Caki2 (cell line): Measurements from ENCODE around the gene LRRC55. TPM values are rescaled to one million over a fixed set of nuclear protein-coding genes. Genes with fewer than 3 reads are reported as not detected.

Experiments
- DNase-seq: peaks from one replicate; pipeline ENCODE4 v3.0.0-alpha.2; 2015; ENCODE audit warnings: low read depth
- in situ Hi-C: cut with HindIII; loops from 2 replicates; pipeline ENCODE4 v1.10.0; 2016; ENCODE audit warnings: low sequenced_read_pairs, low pct_unique_long_range_greater_than_20kb, mixed read lengths
- total RNA-seq: library from RNA; depleted of rRNA; stranded (reverse); fragments of >200 nt; shearing (Covaris generic); gene quantifications from 2 replicates; pipeline ENCODE4 v1.2.3, GENCODE V29; 2014; ENCODE audit warnings: low replicate concordance

Gene LRRC55
- total RNA-seq, 1 experiment from 2014 or later = not detected

DNA sequence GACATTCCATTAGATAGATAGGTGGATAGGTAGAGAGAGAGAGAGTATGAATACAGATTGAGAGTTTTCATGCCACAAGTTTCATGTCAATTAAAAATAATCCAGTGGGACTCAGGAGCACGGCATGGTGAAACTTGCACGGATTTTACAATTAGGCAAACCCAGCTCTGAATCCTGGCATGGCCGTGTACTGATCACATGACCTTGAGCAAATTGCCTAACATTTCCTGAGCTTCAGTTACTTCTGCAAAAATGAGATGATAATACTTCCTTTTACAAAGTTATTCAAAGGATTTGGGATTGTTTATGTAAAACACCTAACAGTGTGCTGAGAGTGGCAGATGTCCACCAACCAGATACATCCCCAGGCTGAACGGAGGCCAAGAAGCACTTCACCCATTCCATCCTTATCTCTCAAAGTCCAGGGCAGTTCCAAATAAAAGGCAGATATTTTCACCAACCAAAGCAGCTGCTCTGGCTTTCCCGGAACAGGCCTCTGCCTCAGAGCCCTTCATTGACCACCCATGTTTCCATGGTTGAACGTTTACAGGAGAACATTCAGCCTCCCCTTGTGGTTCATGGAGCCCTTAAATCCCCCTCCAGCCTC, 37.4 kb downstream of the LRRC55 start:
- in situ Hi-C loops = no loop called here
- DNase-seq = no peak

- no peak for DNase-seq
- in situ Hi-C loops = no loop called here
Measured at GRCh38 chr11:57222239-57222638, 40.5 kb downstream of the LRRC55 start.

DNA sequence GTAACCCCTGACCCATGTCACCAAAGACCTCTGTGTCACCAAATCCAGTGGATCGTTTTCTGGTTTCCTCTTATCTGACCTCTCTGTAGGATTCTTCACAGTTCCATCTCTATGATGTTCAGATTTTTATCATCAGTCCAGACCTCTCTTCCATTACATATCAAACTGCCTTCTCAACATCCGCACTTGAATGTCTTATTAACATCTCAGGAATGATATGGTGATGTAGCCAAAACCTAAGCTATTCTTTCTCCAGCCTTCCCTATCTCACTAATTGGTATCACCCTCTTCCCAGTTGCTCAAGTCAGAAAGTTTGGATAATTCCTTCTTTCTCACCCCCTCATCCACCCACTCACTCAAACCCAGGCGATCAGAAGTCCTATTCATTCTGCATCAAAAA, 41.8 kb downstream of the LRRC55 start:
- in situ Hi-C loops = no loop called here
- DNase-seq = no peak

GRCh38 chr11:57224128-57224527, 42.4 kb downstream of the LRRC55 start:
- no peak for DNase-seq
- in situ Hi-C loops = no loop called here

DNA sequence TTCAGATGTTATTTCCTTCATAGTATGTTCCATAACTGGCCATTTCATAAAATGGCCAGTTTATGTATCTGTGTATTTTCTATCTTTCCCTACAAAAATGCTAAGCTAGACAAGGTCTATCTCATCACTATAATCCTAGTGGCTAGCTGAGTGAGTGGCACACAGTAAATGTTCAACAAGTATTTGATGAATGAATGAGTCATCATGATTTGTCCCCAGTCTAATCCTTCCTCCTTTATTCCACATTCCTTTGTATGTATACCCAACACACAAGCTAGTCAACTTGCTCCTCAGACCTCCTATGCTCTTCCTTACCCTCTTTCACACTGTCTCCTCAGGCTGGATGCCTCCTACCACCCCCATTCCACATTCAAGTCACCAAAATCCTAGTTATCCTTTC, 42.8 kb downstream of the LRRC55 start:
- peak; percentile 2 for DNase-seq
- in situ Hi-C loops = no loop called here

DNA sequence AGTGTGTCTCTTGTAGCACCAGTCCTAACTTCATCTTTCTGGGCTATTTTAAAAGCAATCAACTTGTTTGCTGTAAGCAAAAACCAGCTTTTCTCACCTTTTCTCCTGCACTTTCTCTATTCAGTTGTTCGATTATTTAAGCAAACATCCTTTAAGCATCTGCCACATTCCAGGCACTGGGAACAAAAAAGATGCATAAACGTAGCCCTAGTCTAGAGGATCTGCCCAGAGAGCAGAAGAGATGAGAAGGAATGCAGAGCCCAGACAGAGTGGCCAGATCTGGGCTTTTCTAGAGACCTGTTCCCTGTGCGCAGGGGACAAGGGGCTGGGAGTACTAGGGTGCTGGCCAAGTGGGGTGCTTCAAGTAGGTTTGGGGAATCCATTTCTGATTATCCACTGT, 46.8 kb downstream of the LRRC55 start:
- in situ Hi-C loops = no loop called here

GRCh38 chr11:57230316-57230715, 48.6 kb downstream of the LRRC55 start:
- DNase-seq = no peak
- in situ Hi-C loops = no loop called here

More for the DNA sequence above, 46.8 kb downstream of the LRRC55 start:
- no peak for DNase-seq

DNA sequence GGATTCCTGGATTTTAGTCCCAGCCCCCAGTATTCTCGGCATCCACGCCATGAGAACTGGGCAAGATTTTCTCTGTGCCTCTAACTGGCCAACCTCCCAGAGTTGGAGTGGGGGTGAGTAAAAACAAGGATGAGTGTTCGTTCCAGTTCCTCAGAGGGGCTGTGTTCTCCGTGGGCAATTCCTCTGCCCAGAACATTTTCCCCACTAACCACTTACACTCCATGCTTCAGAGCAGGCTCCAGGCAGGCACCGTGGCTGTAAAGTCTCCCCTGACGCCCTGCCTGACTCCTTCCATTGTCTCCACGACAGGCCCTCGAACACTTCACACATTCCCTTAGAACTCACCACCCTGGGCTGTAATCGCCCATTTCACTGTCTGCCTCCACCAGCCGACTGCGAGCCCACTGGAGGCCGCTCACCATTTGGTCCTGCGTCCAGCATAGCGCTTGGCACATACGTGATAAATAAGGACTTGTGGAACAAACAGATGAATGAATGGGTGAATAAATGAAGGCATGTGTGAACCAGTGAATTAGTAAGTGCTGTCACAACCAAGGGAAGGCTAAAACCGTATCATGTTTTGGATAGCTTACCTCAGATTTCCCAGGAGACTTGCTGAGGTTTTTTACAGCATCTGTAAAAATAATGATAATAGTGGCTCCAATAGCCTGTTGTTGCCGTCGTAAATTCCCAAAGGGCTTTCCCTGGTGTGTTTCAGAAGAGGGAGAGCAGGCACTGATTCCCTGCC, 49.2 kb downstream of the LRRC55 start:
- in situ Hi-C loops = no loop called here
- DNase-seq = no peak

- in situ Hi-C loops = no loop called here
- DNase-seq = no peak
Measured at GRCh38 chr11:57231539-57232253, 49.9 kb downstream of the LRRC55 start.

GRCh38 chr11:57233702-57234101, 51.9 kb downstream of the LRRC55 start:
- in situ Hi-C loops = no loop called here
- DNase-seq = no peak

GRCh38 chr11:57235761-57236703, 54.3 kb downstream of the LRRC55 start:
- in situ Hi-C loops = no loop called here

DNA sequence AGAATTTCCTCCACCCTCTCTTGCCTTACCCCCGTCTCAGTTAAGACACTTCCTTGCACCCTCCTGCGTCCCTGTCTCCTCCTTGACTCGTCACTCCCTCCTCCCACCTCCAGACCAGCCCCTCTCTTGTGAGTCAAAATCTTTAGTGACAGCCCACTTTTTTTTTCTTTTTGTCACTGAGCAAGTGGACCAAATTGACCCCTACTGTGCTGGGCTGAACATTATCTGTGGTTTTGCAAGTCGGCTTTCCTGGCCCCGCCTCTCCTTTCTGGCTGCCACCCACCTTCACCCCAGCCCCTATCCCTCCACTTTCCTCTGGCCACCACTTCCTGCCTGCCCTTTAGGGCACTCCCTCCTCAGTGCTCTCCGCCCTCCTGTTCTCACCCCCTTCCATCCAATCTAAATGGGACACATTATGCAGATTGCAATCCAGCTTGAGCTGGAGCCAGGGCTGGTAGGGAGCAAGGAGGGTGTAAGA, 55.5 kb downstream of the LRRC55 start, which contains the start of gene APLNR:
TSS of gene APLNR (minus strand) at position 47 of the 478 bp plus-strand sequence. CDS start 246 bp downstream, outside the sequence.
- in situ Hi-C loops = no loop called here
- DNase-seq = no peak

More at GRCh38 chr11:57235761-57236703, 54.3 kb downstream of the LRRC55 start:
- no peak for DNase-seq

- DNase-seq = no peak
- in situ Hi-C loops = no loop called here
Measured at GRCh38 chr11:57239348-57239747, 57.6 kb downstream of the LRRC55 start.

DNA sequence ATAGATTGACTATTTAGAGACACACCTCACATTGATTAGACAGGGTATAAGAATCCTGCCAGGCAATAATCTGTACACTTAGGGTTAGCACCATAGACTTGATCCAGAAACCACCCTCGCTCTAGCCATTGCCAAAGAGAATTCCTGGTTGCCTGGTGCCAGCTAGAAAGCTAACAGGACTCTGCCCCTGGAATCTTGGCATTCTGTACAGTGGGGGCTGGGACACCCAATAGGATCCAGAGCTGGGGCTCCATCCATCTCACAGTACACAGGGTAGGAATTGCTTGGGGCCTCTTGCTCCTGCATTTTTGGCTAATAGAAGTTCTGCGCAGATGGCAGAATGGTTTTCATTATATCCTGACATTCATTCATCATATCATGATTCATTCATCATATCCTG, 58.3 kb downstream of the LRRC55 start:
- DNase-seq = no peak
- in situ Hi-C loops = no loop called here

DNA sequence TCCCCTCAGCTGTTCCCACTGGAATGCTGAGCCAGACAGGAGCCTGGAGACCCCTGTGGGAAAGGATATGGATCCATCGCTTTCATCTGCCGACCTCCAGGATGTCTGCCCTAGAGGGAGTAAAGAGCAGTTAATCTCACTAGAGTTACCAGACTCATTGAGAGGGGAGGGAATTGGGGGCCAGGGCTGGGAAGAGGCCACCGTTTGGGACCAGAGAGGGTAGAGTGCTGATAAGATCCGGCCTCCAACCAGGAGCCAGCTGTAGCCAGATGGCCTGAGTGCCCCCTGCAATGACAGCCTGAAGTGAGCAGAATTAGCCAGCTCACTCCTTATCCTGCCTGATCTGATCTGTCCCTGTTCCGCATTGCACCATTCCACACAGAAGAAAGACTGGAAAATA, 59.0 kb downstream of the LRRC55 start:
- DNase-seq = no peak
- in situ Hi-C loops = no loop called here
